Progenitor cell of endocrine pancreas (in vitro differentiated cells): Measurements from ENCODE around the gene PXK. TPM values are rescaled to one million over a fixed set of nuclear protein-coding genes. Genes with fewer than 3 reads are reported as not detected.

Experiments
- DNase-seq: peaks from one replicate; pipeline ENCODE4 v3.0.0; 2021; ENCODE audit warnings: low spot score; ENCODE audit not compliant: unreplicated experiment
- H3K27ac Mint-ChIP-seq: 2 replicates; pipeline ENCODE4 v1.8.0; 2021; ENCODE audit warnings: mild to moderate bottlenecking, moderate library complexity, mixed read lengths
- H3K27me3 Mint-ChIP-seq: 2 replicates; pipeline ENCODE4 v1.8.0; 2021; ENCODE audit warnings: mixed read lengths
- H3K36me3 Mint-ChIP-seq: 2 replicates; pipeline ENCODE4 v1.8.0; 2022; ENCODE audit warnings: mixed read lengths; ENCODE audit not compliant: insufficient read depth
- H3K4me1 Mint-ChIP-seq: 2 replicates; pipeline ENCODE4 v1.8.0; 2021; ENCODE audit warnings: low read depth, mixed read lengths
- H3K4me3 Mint-ChIP-seq: 2 replicates; pipeline ENCODE4 v1.8.0; 2021; ENCODE audit warnings: low read depth, mild to moderate bottlenecking, moderate library complexity, mixed read lengths
- H3K9me3 Mint-ChIP-seq: 2 replicates; pipeline ENCODE4 v1.8.0; 2021; ENCODE audit warnings: low read depth, mixed read lengths
- CTCF ChIP-seq: fragments of 200-600 bp; sonication (generic); IDR thresholded peaks from one replicate; pipeline ENCODE4 v1.5.0; 2021; ENCODE audit warnings: antibody characterized with exemption, mild to moderate bottlenecking; ENCODE audit not compliant: unreplicated experiment
- total RNA-seq: library from RNA; stranded (reverse); gene quantifications from 2 replicates; pipeline ENCODE4 v1.2.1, GENCODE V29; 2021

Gene PXK
- total RNA-seq, 1 donor from 2014 or later = 12.5 TPM

DNA sequence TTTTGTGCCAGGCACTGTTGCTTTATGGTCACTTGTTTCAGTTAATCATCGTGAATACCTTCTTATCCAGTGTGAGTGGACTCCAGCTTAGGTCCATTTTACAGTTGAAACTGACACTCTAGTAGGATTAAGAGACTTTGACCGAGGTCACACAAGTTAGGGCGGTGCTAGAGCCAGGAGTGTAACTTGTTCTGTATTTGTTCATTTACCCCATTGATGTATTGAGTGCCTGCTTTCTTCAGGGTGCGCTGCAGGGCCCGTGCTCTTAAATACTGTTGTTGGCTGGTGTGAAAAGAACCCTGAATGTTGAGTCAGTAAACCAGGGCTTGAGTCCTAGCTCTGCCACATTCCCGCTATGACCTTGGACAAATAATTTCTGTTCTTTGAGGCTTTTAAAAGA is 85.5 kb downstream of the PXK start:
- H3K9me3 Mint-ChIP-seq = no peaks in the 10 kb centered on the region
- no peaks in the 10 kb centered on the region for H3K27me3 Mint-ChIP-seq
- H3K4me3 Mint-ChIP-seq = no peak overlapping the region
- peaks cover 6% of the 10 kb centered on the region for H3K36me3 Mint-ChIP-seq
- no peak for TF ChIP-seq CTCF
- peaks cover 27% of the 10 kb centered on the region for H3K4me1 Mint-ChIP-seq
- DNase-seq = no peak
- H3K27ac Mint-ChIP-seq = no peak overlapping the region

- TF ChIP-seq CTCF = no peak
- Mint-ChIP-seq H3K4me1 (peaks cover 23% of the 10 kb centered on the region), H3K4me3 (no peak overlapping the region), H3K27me3 (no peaks in the 10 kb centered on the region), H3K27ac (peak overlapping the region; percentile 41), H3K36me3 (peaks cover 8% of the 10 kb centered on the region), H3K9me3 (no peaks in the 10 kb centered on the region)
- DNase-seq = no peak
Observed at GRCh38 chr3:58419780-58420507, 87.3 kb downstream of the PXK start.

- Mint-ChIP-seq H3K27ac (no peak overlapping the region), H3K4me1 (peaks cover 15% of the 10 kb centered on the region), H3K4me3 (no peak overlapping the region), H3K36me3 (peaks cover 11% of the 10 kb centered on the region), H3K9me3 (no peaks in the 10 kb centered on the region), H3K27me3 (no peaks in the 10 kb centered on the region)
- DNase-seq = no peak
- no peak for TF ChIP-seq CTCF
Observed at GRCh38 chr3:58421004-58421403, 88.3 kb downstream of the PXK start.

- TF ChIP-seq CTCF = no peak
- H3K4me1 Mint-ChIP-seq = peaks cover 5% of the 10 kb centered on the region
- DNase-seq = no peak
- H3K9me3 Mint-ChIP-seq = no peaks in the 10 kb centered on the region
- H3K27ac Mint-ChIP-seq = peak overlapping the region; percentile 0
- H3K36me3 Mint-ChIP-seq = peaks cover 11% of the 10 kb centered on the region
- no peaks in the 10 kb centered on the region for H3K27me3 Mint-ChIP-seq
- no peak overlapping the region for H3K4me3 Mint-ChIP-seq
Observed at GRCh38 chr3:58422756-58423325, 90.1 kb downstream of the PXK start.

DNA sequence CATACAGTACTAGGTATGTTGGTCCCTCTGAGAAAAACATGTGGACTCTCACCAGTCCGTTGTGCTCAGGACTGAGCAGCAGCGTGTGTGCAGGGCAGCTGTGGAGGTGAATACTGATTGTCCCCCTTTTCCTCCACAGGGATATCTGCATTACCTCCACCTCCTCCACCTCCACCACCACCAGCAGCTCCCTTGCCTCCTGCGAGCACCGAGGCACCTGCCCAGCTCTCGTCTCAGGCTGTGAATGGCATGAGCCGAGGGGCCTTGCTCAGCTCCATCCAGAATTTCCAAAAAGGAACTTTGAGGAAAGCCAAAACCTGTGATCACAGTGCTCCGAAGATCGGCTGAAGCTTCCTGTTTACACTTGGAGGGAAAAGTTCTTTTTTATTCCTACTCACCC is 91.9 kb downstream of the PXK start:
- H3K27me3 Mint-ChIP-seq = no peaks in the 10 kb centered on the region
- H3K36me3 Mint-ChIP-seq = peaks cover 25% of the 10 kb centered on the region
- H3K4me1 Mint-ChIP-seq = no peaks in the 10 kb centered on the region

More for the DNA sequence above, 91.9 kb downstream of the PXK start:
- Mint-ChIP-seq H3K4me3 (no peak overlapping the region), H3K9me3 (no peaks in the 10 kb centered on the region), H3K27ac (no peak overlapping the region)
- TF ChIP-seq CTCF = no peak
- DNase-seq = no peak
